Activated naive CD4-positive, alpha-beta T cell treated with anti-CD3 and anti-CD28 coated beads, Interleukin-2, amount 10 ng/mL, durations not matched to agents 7 days and 5 days (primary cell): ENCODE results near the gene TMEM127.
A peak's percentile ranks its signal among the peaks of the same experiment; 100 is the strongest.
"Not testable (repeated sequence)": the region's sequence is repeated elsewhere in the genome, so short reads cannot be mapped to it uniquely, and the experiment has no call there.

Experiments
- CTCF ChIA-PET: fragments of 350-600 bp; sonication (Branson Sonifier 250); formaldehyde crosslinking; loops from one replicate; lab custom pipeline; 2021; ENCODE audit warnings: antibody characterized with exemption; lab: Charles Lee
- DNase-seq: peaks from one replicate; pipeline ENCODE4 v3.0.0-alpha.2; 2020
- H3K27ac Mint-ChIP-seq: one replicate; pipeline ENCODE4 v1.8.0; 2021; ENCODE audit warnings: mild to moderate bottlenecking, moderate library complexity, mixed read lengths
- H3K27me3 Mint-ChIP-seq: one replicate; pipeline ENCODE4 v1.8.0; 2021; ENCODE audit warnings: mild to moderate bottlenecking, mixed read lengths
- H3K36me3 Mint-ChIP-seq: one replicate; pipeline ENCODE4 v1.8.0; 2021; ENCODE audit warnings: mixed read lengths
- H3K4me1 Mint-ChIP-seq: one replicate; pipeline ENCODE4 v1.8.0; 2021; ENCODE audit warnings: mixed read lengths
- H3K4me3 Mint-ChIP-seq: one replicate; pipeline ENCODE4 v1.8.0; 2021; ENCODE audit warnings: mild to moderate bottlenecking, moderate library complexity, mixed read lengths
- H3K9me3 Mint-ChIP-seq: one replicate; pipeline ENCODE4 v1.8.0; 2021; ENCODE audit warnings: mixed read lengths

The TMEM127 gene

DNA sequence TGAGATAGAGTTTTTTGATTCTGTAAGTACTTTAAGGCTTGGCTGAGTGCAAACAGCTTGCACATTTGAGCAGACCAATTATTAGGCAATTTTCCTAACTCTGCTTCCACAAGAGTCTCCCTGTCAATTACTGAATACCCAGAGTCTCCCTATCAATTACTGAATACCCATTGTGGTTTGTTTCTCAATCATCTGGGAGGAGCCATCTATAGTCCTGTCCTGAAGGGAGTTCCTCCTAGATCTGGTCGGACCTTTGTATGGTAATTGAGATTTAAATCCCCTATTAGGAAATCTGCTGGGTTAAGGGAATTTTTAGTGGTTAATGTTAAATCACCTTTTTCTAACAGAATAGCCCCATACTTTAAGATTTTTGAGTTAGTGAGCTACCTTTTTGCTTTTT is 44.7 kb downstream of the TMEM127 start:
- H3K4me1 Mint-ChIP-seq, H3K9me3 Mint-ChIP-seq, H3K27ac Mint-ChIP-seq, CTCF ChIA-PET, H3K4me3 Mint-ChIP-seq, H3K36me3 Mint-ChIP-seq, DNase-seq, H3K27me3 Mint-ChIP-seq: not testable (repeated sequence)

DNA sequence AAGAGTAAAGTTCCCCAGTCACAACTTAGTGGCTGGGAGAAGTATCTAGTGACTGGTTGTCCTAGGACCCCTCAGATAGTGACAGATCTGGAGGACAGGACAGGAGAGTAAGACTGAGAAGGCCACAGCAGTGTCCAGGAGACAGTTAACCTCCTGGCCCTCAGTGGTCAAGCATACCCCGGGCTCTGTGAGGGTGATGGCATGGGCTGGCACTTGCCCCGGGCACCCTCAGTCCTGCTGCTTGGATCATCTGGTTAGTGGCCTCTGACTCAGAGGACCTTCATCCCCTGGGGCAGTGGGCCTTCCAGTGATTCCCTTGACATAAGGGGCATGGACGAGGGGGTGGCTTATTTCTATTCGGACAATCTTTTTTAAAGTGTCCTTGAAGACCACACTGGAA is 45.8 kb downstream of the TMEM127 start:
- CTCF ChIA-PET, H3K4me1 Mint-ChIP-seq, H3K27me3 Mint-ChIP-seq, H3K27ac Mint-ChIP-seq, DNase-seq, H3K36me3 Mint-ChIP-seq, H3K9me3 Mint-ChIP-seq, H3K4me3 Mint-ChIP-seq: not testable (repeated sequence)

DNA sequence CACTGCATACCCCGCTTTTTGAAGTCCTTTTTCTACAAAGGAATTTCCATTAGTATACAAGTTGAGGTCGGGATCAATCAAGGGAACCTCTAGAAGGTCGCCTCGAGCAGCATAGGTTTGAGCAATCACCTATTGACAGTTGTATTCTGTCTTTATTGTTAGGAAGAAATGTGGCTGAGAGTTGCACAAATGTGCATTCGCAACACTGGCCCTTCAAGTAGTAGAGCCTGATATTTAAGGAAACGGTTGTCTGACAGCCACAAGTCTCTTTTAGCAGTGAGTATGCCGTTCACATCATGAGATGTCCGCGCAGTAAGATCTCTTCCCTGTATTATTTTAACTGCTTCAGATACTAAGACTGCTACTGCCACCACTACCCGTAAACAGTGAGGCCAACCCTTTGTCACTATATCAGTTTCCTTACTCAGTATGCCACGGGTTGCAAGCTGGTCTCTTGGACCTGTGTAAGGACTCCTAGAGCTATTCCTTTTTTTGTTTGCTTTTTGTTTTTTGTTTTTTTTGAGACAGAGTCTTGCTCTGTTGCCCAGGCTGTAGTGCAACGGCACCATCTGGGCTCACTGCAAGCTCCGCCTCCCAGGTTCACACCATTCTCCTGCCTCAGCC is 47.2 kb downstream of the TMEM127 start:
- CTCF ChIA-PET = no interaction called here
- no peaks in the 10 kb centered on the region for H3K4me1 Mint-ChIP-seq
- H3K27ac Mint-ChIP-seq = no peak overlapping the region
- no peaks in the 10 kb centered on the region for H3K36me3 Mint-ChIP-seq
- H3K27me3 Mint-ChIP-seq = no peaks in the 10 kb centered on the region
- no peaks in the 10 kb centered on the region for H3K9me3 Mint-ChIP-seq
- no peak for DNase-seq
- no peak overlapping the region for H3K4me3 Mint-ChIP-seq

DNA sequence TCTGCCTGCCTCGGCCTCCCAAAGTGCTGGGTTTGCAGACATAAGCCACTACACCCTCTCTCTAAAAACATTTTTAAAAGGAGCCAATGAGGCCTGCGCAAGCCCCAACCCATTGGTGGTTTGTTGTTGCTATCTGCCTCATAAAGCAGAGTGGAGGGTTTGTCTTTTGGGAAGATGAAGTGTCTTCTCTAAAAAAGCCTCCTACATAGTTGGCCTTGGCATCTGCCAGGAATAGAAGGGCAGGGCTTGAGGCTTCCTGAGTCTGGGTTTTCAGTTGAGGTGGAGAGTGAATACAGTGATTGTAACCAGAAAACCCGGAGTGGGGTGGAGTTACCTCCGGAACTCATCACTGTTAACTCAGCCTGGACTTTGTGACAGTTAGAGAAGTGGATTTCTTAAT is 51.2 kb downstream of the TMEM127 start:
- no peak overlapping the region for H3K27ac Mint-ChIP-seq
- H3K9me3 Mint-ChIP-seq = no peaks in the 10 kb centered on the region
- H3K4me3 Mint-ChIP-seq = no peak overlapping the region
- peaks cover 7% of the 10 kb centered on the region for H3K4me1 Mint-ChIP-seq
- no peaks in the 10 kb centered on the region for H3K27me3 Mint-ChIP-seq
- CTCF ChIA-PET = no interaction called here
- no peaks in the 10 kb centered on the region for H3K36me3 Mint-ChIP-seq
- DNase-seq = no peak

DNA sequence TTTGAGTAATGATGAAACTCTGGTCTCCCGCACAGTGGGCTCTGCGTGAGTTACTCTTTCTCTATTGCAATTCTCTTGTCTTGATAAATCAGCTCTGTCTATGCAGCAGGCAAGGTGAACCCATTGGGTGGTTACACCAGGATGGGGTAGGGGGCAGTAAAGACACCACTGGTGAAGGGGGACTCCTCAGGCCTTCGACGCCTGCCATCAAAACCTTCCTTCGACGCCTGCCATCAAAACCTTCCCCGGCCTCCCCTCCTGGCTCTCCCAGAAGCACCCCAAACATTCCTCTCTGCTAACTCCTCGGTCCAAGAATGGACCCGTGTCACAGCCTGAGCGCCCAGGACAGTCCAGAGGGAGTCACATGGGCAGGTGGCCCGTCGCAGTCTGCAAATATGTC is 52.4 kb downstream of the TMEM127 start:
- no peak overlapping the region for H3K27ac Mint-ChIP-seq

DNA sequence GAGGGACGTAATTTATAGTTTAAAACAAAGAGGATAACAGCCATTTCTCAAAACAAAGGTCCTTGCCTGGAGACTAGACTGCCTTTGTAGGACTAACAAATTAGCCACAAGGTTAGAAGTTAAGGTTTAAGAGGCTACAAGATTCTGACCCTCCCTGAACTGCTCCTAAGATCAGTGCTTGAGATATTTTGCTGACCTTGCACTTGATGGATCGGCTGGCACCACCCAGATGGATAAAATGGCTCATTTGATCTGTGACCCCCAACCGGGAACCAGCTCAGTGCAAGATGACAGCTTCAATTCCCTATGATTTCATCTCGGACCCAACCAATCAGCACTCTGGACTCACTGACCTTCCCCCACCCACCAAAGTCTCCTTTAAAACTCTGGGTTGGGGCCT is 53.5 kb downstream of the TMEM127 start:
- DNase-seq = no peak
- no peak overlapping the region for H3K4me3 Mint-ChIP-seq
- H3K27me3 Mint-ChIP-seq = no peaks in the 10 kb centered on the region
- H3K36me3 Mint-ChIP-seq = peaks cover 5% of the 10 kb centered on the region
- peaks cover 18% of the 10 kb centered on the region for H3K4me1 Mint-ChIP-seq
- no peaks in the 10 kb centered on the region for H3K9me3 Mint-ChIP-seq
- no peak overlapping the region for H3K27ac Mint-ChIP-seq
- CTCF ChIA-PET = no interaction called here

More for the DNA sequence above, 52.4 kb downstream of the TMEM127 start:
- Mint-ChIP-seq H3K9me3 (no peaks in the 10 kb centered on the region), H3K27me3 (no peaks in the 10 kb centered on the region), H3K4me1 (peaks cover 13% of the 10 kb centered on the region), H3K36me3 (no peaks in the 10 kb centered on the region), H3K4me3 (no peak overlapping the region)
- DNase-seq = no peak
- CTCF ChIA-PET = interaction anchor here (0.6 to 0.7 kb wide), 2 partner anchors 24 to 51 kb away, joined by 3 read pairs; no protein-coding TSS in a partner anchor

DNA sequence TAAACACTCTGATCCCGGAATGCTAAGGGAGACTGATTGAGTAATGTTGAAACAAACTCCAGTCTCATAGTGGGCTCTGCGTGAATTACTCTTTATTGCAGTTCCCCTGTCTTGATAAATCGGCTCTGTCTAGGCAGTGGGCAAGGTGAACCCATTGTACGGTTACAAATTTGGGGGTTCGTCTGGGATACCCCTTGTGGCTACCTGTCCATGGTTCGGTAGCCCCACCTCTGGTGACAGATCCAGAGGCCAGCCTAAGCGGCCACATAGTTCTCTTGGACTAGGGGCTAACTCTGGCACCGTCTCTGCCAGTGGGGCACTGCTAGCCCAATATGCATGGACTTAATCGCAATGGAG is 56.1 kb downstream of the TMEM127 start:
- Mint-ChIP-seq H3K27ac (peak overlapping the region; percentile 92), H3K4me3 (peak overlapping the region; percentile 89), H3K27me3 (no peaks in the 10 kb centered on the region), H3K9me3 (no peaks in the 10 kb centered on the region), H3K36me3 (peaks cover 21% of the 10 kb centered on the region), H3K4me1 (peaks cover 42% of the 10 kb centered on the region)
- no peak for DNase-seq
- CTCF ChIA-PET = interaction anchor here (2.0 to 2.5 kb wide), 3 partner anchors 35 to 71 kb away, joined by 7 to 10 read pairs (median 8); partner anchors contain the start of gene ASTL

DNA sequence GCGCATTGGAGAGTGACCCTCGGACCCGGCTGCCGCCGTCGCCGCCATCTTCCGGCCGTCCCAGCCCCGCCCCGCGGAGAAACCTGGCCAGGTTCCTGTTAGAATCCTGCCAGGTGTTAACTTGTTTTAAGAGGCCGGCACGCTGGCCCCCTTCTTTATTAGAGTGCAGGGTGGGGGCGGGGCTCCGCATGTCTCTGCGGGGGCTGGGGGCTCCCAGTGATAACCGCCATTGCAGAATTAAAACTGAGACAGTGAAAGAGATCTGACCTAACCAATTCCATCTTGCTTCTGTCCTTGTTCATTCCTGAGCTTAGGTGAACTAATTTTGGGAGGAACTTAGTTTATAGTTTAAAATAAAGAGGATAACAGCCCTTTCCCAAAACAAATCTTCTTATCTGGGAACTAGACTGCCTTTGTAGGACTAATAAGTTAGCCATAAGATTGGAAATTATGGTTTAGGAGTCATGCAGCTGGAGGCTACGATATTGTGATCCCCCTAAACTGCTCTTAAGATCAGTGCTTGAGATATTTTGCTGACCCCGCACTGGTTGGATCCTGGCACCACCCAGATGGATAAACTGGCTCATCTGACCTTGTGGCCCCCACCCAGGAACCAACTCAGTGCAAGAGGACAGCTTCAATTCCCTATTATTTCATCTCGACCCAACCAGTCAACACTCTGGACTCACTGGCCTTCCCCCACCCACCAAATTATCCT is 56.6 kb downstream of the TMEM127 start:
- Mint-ChIP-seq H3K27ac (peak overlapping the region; percentile 92), H3K4me1 (peaks cover 47% of the 10 kb centered on the region), H3K4me3 (peak overlapping the region; percentile 89), H3K27me3 (no peaks in the 10 kb centered on the region), H3K9me3 (no peaks in the 10 kb centered on the region), H3K36me3 (peaks cover 21% of the 10 kb centered on the region)
- no peak for DNase-seq
- CTCF ChIA-PET = interaction anchor here (1.3 to 2.5 kb wide), 7 partner anchors 33 to 217 kb away, joined by 4 to 10 read pairs (median 6); partner anchors contain the start of gene ASTL

DNA sequence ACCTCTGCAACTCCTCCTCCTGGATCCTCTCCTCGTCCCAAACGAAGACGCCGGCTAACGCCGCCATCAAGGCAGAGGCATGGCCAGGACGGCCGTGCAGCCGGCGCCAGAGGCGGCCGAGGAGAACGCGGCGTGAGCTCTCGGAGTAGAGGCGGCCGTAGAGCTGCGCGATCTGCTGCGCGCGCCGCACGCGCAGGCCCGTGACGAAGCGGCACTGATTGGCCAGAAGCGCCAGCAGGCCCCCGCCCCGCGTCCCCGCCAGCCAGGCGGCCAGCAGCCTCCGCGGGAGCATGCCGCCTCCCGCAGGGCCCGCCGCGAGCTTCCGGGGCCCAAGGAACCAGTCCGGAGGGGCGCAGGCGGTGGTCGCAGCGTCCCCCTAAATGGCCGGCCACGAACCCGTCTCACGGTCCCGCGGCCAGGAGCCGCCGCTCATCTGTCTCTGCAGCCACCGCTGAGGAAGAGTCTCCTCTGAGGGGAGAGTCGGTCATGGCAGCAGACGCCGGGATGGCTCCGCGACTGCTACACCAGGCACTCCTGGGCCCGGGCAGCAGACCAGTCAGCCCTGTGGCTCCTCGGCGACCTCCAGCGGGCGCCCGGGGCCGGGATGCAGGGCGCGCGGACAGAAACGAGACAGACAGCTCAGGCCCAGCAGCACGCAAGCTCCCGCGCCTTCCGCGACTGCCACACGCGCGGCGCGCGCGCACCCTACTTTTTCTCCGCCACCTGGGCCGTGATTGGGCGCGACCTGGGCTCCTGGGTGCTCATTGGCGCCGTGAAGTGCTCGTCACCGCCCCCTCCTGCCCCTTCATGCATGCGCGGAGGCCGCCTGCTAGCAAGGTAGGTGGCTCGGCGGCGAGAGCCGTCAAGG is 57.4 kb downstream of the TMEM127 start, which contains the start of gene STARD7:
Gene STARD7, minus strand, starts transcription at position 685 of the 868 bp plus-strand sequence. Its CDS starts 393 bp downstream, at position 292.
- Mint-ChIP-seq H3K27ac (peak within 1 kb of the TSS; percentile 92), H3K4me1 (peaks cover 55% of the 10 kb centered on the region), H3K36me3 (peaks cover 23% of the 10 kb centered on the region), H3K9me3 (no peaks in the 10 kb centered on the region), H3K4me3 (peak within 1 kb of the TSS; percentile 89), H3K27me3 (no peaks in the 10 kb centered on the region)
- CTCF ChIA-PET = interaction anchor here (0.6 to 2.5 kb wide), 10 partner anchors 12 to 216 kb away, joined by 3 to 10 read pairs (median 4); partner anchors contain the start of gene ASTL
- DNase-seq = peak; percentile 98

DNA sequence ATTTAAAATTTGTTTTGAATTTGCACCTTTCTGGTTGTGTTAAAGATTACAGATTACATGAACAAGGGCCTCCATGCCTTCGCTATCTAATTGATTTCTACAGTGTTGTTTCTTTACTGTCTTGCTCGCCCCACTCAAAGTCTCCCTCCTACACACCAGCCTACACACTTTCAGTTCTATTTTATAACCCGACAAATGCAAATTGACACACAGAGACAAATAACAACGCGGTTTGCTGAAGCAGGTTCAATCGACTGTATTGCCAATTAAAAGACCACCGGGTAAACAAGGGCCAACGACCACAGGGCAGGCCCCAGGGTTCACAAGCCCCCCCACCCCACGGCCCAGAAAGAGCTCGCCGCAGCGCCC is 58.0 kb downstream of the TMEM127 start:
- no peak for DNase-seq
- Mint-ChIP-seq H3K36me3 (peaks cover 26% of the 10 kb centered on the region), H3K4me3 (peak overlapping the region; percentile 89), H3K27ac (peak overlapping the region; percentile 92), H3K4me1 (peaks cover 61% of the 10 kb centered on the region), H3K27me3 (no peaks in the 10 kb centered on the region), H3K9me3 (no peaks in the 10 kb centered on the region)
- CTCF ChIA-PET = interaction anchor here (1.0 to 2.5 kb wide), 8 partner anchors 12 to 215 kb away, joined by 3 to 10 read pairs (median 6); partner anchors contain the start of gene ASTL

DNA sequence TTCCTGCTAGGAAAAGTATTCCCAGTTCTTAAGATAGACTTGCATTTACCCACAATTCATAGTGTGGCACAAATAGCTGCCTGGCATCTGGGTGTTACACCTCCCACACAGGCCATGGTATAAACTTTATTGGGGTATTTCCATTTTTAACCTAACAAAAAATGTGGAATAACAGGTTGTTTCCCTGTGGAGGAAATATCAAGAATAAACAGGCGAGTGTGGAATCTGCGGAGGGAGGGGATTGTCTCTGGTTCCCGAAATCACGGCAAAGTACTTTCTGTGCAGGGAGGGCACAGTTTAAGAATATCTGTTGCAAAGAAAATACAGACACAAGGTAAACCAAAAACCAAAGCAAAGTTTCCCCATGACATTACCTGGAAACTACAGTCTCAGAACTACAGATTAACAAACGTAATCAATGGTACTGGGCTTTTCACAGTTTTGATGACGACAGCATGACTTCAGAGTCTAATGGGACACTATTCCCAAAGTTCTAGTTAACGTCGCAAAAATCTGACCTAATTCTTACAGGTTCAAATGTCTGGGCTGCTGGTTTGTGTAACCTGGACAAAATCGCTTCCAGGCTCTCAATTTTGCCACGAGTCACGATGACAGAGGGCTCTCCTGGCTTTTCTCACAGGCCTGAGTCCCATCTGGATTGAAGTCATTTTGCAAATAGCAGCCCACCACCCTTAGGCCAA is 58.6 kb downstream of the TMEM127 start:
- H3K4me3 Mint-ChIP-seq = peak overlapping the region; percentile 89
- H3K36me3 Mint-ChIP-seq = peaks cover 26% of the 10 kb centered on the region
- H3K27ac Mint-ChIP-seq = peak overlapping the region; percentile 92
- H3K27me3 Mint-ChIP-seq = no peaks in the 10 kb centered on the region
- no peak for DNase-seq
- peaks cover 66% of the 10 kb centered on the region for H3K4me1 Mint-ChIP-seq
- CTCF ChIA-PET = interaction anchor here (1.2 to 2.5 kb wide), 2 partner anchors 11 to 33 kb away, joined by 3 to 7 read pairs; no protein-coding TSS in a partner anchor
- H3K9me3 Mint-ChIP-seq = no peaks in the 10 kb centered on the region

DNA sequence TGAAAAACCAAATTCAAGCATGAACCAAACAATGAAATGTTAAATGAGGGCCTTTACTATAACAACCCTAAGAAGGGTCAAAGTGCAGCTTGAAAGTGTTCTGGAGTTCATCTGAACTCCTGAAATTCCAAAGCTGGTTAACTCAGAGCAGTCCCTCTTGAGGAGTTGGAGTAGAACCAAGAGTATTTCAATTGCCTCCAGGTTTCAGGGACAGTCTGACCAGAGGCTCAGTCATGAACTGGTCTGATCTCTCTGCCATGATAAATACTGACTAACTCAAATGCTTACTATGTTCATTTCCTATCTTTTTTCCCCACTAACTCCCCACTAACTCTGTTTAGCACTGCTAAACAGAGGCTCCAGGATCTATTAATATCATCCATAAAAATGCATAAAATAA is 59.9 kb downstream of the TMEM127 start:
- CTCF ChIA-PET = interaction anchor here (0.8 kb wide), 2 partner anchors 54 to 61 kb away, joined by 3 to 4 read pairs; no protein-coding TSS in a partner anchor
- peaks cover 26% of the 10 kb centered on the region for H3K36me3 Mint-ChIP-seq
- no peaks in the 10 kb centered on the region for H3K9me3 Mint-ChIP-seq
- H3K27me3 Mint-ChIP-seq = no peaks in the 10 kb centered on the region
- H3K4me1 Mint-ChIP-seq = peaks cover 70% of the 10 kb centered on the region
- no peak for DNase-seq
- peak overlapping the region; percentile 51 for H3K4me3 Mint-ChIP-seq
- no peak overlapping the region for H3K27ac Mint-ChIP-seq

DNA sequence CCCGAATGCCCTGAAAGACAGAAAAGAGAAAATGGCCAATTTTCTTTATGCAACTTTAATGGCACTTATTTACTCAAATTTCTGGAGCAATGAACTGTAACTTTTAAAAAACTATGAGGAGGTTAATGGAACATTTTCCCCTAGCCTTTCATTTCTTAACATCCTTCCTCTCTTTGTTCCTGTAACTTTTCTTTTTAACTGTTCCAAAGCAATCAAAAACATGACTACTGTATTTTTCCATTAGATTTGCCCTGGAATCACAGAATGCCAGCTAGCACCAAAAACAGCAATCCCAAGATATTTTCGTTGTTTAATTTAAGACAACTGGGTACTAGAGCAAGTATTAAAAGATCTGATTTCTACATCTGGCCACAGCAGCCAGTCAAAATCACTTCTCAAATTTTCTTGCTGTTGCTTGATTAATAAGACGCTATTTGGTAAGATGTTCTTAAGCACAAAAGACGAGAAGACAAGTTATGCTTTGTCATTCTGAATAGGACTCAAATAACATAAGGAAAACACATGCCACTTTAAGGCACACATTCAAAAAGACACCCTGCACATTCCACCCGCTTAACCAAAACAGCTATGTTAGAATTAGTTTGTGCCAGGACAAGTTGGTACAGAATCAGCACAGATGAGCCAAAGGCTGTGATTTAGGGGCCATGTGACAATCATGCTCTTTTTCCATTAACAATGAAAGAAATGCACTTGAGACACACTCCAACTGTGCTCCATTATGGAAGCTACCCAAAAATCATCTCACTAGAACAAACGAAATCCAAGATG is 60.8 kb downstream of the TMEM127 start:
- H3K36me3 Mint-ChIP-seq = peaks cover 29% of the 10 kb centered on the region
- no peaks in the 10 kb centered on the region for H3K27me3 Mint-ChIP-seq
- peak overlapping the region; percentile 85 for H3K27ac Mint-ChIP-seq
- peaks cover 70% of the 10 kb centered on the region for H3K4me1 Mint-ChIP-seq
- H3K4me3 Mint-ChIP-seq = peak overlapping the region; percentile 3
- DNase-seq = no peak
- CTCF ChIA-PET = interaction anchor here (0.8 to 1.7 kb wide), 4 partner anchors 55 to 67 kb away, joined by 3 to 5 read pairs (median 4); partner anchors contain the start of gene ASTL
- H3K9me3 Mint-ChIP-seq = no peaks in the 10 kb centered on the region
